GM23248 (cell line): ENCODE measurements around the gene INS. TPM values are rescaled to one million over a fixed set of nuclear protein-coding genes. Genes with fewer than 3 reads are reported as not detected.
A peak's percentile ranks its signal among the peaks of the same experiment; 100 is the strongest.

ENCODE experiments used
- DNase-seq: peaks from one replicate; pipeline ENCODE4 v3.0.0-alpha.2; 2015
- H2AFZ ChIP-seq: fragments of 200-600 bp; sonication (generic); 2 replicates; pipeline ENCODE4 v1.6.1; 2016; ENCODE audit warnings: antibody characterized with exemption
- H3F3A ChIP-seq: fragments of 200-600 bp; sonication (generic); 2 replicates; pipeline ENCODE4 v1.6.1; 2016; ENCODE audit warnings: mild to moderate bottlenecking, antibody characterized with exemption, mixed run types; ENCODE audit not compliant: insufficient read depth
- H3K27ac ChIP-seq: fragments of 200-600 bp; sonication (generic); 2 replicates; pipeline ENCODE4 v1.5.1; 2016; ENCODE audit warnings: mild to moderate bottlenecking
- H3K27me3 ChIP-seq: fragments of 200-600 bp; sonication (generic); replicated peaks from 2 replicates; pipeline ENCODE4 v1.6.1; 2016; ENCODE audit warnings: mild to moderate bottlenecking; ENCODE audit not compliant: insufficient read depth
- H3K36me3 ChIP-seq: fragments of 200-600 bp; sonication (generic); 2 replicates; pipeline ENCODE4 v1.6.1; 2016; ENCODE audit warnings: low read depth, mild to moderate bottlenecking
- H3K4me1 ChIP-seq: fragments of 200-600 bp; sonication (generic); 2 replicates; pipeline ENCODE4 v1.6.1; 2016; ENCODE audit warnings: mild to moderate bottlenecking; ENCODE audit not compliant: insufficient read depth
- H3K4me2 ChIP-seq: fragments of 200-600 bp; sonication (generic); one replicate; pipeline ENCODE4 v1.6.1; 2016; ENCODE audit warnings: mild to moderate bottlenecking; ENCODE audit not compliant: unreplicated experiment
- H3K4me3 ChIP-seq: fragments of 200-600 bp; sonication (generic); 2 replicates; pipeline ENCODE4 v1.5.1; 2016; ENCODE audit warnings: mild to moderate bottlenecking
- H3K79me2 ChIP-seq: fragments of 200-600 bp; sonication (generic); 2 replicates; pipeline ENCODE4 v1.6.1; 2016; ENCODE audit warnings: mild to moderate bottlenecking; ENCODE audit not compliant: insufficient read depth
- H3K9ac ChIP-seq: fragments of 200-600 bp; sonication (generic); 2 replicates; pipeline ENCODE4 v1.6.1; 2016; ENCODE audit warnings: mild to moderate bottlenecking
- H3K9me2 ChIP-seq: fragments of 200-600 bp; sonication (generic); 2 replicates; pipeline ENCODE4 v1.6.1; 2016; ENCODE audit warnings: mixed run types, mild to moderate bottlenecking, moderate library complexity; ENCODE audit not compliant: insufficient read depth
- H3K9me3 ChIP-seq: fragments of 200-600 bp; sonication (generic); one replicate; pipeline ENCODE4 v1.6.1; 2017; ENCODE audit warnings: low read depth
- H4K20me1 ChIP-seq: fragments of 200-600 bp; sonication (generic); 2 replicates; pipeline ENCODE4 v1.6.0; 2016; ENCODE audit not compliant: insufficient read depth
- EZH2 ChIP-seq: fragments of 200-600 bp; sonication (generic); IDR thresholded peaks from 2 replicates; pipeline ENCODE4 v1.6.1; 2018; ENCODE audit warnings: antibody characterized with exemption, mild to moderate bottlenecking; ENCODE audit not compliant: insufficient read depth, poor library complexity, severe bottlenecking
- EZH2phosphoT487 ChIP-seq: fragments of 200-600 bp; sonication (generic); IDR thresholded peaks from 2 replicates; pipeline ENCODE4 v1.6.1; 2018; ENCODE audit warnings: antibody characterized with exemption, moderate library complexity, mild to moderate bottlenecking, low read depth; ENCODE audit not compliant: insufficient read depth
- WGBS, 2 experiments: methylation state at CpG; one replicate each; pipeline ENCODE4 v1.1.6; 2015 to 2017; ENCODE audit warnings: low lambda C conversion rate in 2 of 2, low coverage in 1 of 2; ENCODE audit errors: missing lambda C conversion rate in 2 of 2; 5-methylcytosine and 5-hydroxymethylcytosine counted together
- in situ Hi-C: fragments of 300-500 bp; cut with MboI; formaldehyde crosslinking; loops from 2 replicates; pipeline ENCODE4 v1.15.0; 2020
- polyA plus RNA-seq: library from polyadenylated mRNA; unstranded; fragments of >200 nt; fragmentation: Nextera tagmentation; extraction: Ambion mirVana; gene quantifications from 2 replicates; pipeline ENCODE4 v1.2.1, GENCODE V29; 2016
- total RNA-seq: library from RNA; depleted of rRNA; stranded (reverse); fragments of >200 nt; shearing (Covaris generic); gene quantifications from 2 replicates; pipeline ENCODE4 v1.2.3, GENCODE V29; 2014

The INS gene
- total and polyA plus RNA-seq, 2 experiments from 2014 or later, result not detected

DNA sequence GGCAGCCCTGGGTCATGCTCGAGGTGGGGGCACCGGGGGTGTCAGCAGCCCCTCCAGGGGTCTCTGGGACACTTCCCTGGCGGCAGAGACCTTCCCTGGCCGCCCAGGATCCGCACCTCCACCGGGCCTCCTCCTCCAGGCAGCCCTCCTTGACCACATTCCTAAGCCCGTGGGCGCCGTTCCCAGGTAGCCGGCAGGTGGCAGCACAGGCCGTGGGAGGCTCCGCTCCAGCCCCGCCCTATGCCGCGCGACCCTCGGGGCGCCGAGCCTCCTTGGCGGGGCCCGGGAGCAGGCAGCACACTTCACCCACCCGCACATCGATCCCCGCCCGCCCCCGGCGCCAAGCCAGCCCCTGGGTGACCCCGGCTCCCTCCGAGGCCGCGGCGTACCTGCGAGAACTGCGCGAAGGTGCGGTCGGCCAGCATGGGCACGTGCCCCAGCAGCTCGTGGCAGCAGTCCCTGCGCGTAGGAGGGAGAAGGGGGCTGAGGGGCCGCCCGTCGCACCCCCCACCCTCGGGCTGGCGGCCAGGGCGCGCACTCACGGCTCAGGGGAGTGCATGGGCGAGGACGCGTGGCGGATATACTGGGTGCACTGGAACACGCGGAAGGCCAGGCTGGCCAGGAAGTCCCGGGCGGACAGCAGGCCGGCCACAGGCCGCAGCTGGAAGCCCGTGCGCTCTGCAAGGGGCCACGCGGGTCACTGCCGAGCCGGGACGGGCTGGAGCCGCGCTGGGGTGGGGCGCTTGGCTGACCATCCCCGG is 5.3 kb upstream of the INS start:
- H3F3A ChIP-seq, result no peaks in the 10 kb centered on the region
- DNase-seq, result peak; percentile 39

DNA sequence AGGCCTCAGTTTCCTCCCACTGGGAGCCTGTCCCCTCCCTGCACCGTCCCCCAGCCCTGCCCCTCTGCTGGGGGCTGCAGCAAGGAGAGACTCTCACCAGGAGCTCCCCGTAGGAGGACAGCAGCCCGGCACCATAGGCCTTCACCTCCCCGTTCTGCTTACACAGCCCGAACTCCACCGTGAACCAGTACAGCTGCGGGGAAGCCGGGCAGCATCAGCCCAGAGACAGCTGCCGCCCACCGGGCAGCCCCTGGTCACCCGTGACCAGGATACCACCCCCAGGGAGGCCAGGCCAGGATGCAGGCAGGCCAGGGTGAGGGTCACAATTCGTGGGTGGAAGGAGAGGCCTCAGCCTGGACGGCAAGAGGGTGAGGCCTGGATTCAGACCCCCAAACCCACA is 4.6 kb upstream of the INS start:
- H3K27ac ChIP-seq, result no peak overlapping the region
- no peaks in the 10 kb centered on the region for H3K36me3 ChIP-seq
- no peaks in the 10 kb centered on the region for H3K4me1 ChIP-seq
- H3K9me2 ChIP-seq, result no peaks in the 10 kb centered on the region
- in situ Hi-C loops, result loop anchor here (25.0 kb wide), 2 partner anchors 303 to 453 kb away; partner anchors contain the start of gene LSP1
- H3K27me3 ChIP-seq, result peaks cover 8% of the 10 kb centered on the region
- H2AFZ ChIP-seq, result no peak overlapping the region
- no peaks in the 10 kb centered on the region for H4K20me1 ChIP-seq
- H3K9ac ChIP-seq, result no peak overlapping the region
- no peaks in the 10 kb centered on the region for H3K9me3 ChIP-seq
- no peaks in the 10 kb centered on the region for H3F3A ChIP-seq
- WGBS, 2 experiments, result 60 to 63% methylated on average over 12 to 13 of the region's 13 CpGs
- TF ChIP-seq EZH2 (no peak), EZH2phosphoT487 (no peak)
- DNase-seq, result no peak
- no peak overlapping the region for H3K4me2 ChIP-seq
- H3K79me2 ChIP-seq, result no peaks in the 10 kb centered on the region
- no peak overlapping the region for H3K4me3 ChIP-seq

More for the DNA sequence above, 5.3 kb upstream of the INS start:
- H3K9ac ChIP-seq, result no peak overlapping the region
- 6 to 7% methylated on average over 29 to 50 of the region's 70 CpGs for WGBS, 2 experiments
- no peak overlapping the region for H3K4me2 ChIP-seq
- TF ChIP-seq EZH2phosphoT487 (no peak), EZH2 (no peak)
- no peak overlapping the region for H3K27ac ChIP-seq
- H3K9me3 ChIP-seq, result no peaks in the 10 kb centered on the region
- H3K9me2 ChIP-seq, result no peaks in the 10 kb centered on the region
- H3K27me3 ChIP-seq, result peaks cover 11% of the 10 kb centered on the region
- H3K4me3 ChIP-seq, result no peak overlapping the region
- H4K20me1 ChIP-seq, result no peaks in the 10 kb centered on the region
- H3K79me2 ChIP-seq, result no peaks in the 10 kb centered on the region
- no peaks in the 10 kb centered on the region for H3K4me1 ChIP-seq
- no peaks in the 10 kb centered on the region for H3K36me3 ChIP-seq
- no peak overlapping the region for H2AFZ ChIP-seq
- in situ Hi-C loops, result loop anchor here (25.0 kb wide), 2 partner anchors 304 to 454 kb away; partner anchors contain the start of gene LSP1

DNA sequence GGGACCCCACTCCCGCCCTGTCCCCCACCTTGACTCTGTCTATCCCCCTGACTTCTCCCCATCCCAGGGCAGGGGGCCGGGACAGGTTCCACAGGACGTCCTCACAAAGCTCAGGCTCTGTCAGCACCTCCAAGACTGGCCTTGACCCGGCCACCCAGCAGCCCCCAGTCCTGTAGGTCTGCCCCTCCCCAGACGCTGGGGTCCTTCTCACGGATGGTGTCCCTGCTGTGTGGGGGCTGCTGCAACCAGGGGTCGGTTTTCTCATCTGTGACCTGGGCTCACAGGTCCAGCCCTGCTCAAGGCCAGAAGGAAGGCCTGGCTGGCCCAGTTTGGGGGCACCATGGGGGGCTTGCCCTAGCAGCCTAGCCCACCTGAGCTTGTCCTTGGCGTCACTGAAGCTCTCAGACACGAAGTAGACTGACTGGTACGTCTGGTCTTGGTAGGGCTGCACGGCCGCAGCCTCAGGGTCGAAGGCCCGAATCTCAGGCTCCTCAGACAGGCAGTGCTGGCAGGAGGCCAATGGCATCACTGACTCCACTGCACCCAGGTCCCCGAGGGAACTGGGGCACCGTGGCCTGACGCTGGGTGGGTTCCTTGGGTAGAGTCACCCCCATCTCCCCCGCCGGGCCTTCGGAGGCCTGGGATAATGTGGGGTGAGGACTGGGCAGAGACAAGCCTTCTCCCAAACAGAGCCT is 4.0 kb upstream of the INS start:
- no peaks in the 10 kb centered on the region for H3K9me3 ChIP-seq
- peaks cover 8% of the 10 kb centered on the region for H3K27me3 ChIP-seq
- H3K36me3 ChIP-seq, result no peaks in the 10 kb centered on the region
- no peak overlapping the region for H3K4me3 ChIP-seq
- 64% methylated on average over 18 to 20 of the region's 20 CpGs for WGBS, 2 experiments
- H3K9me2 ChIP-seq, result no peaks in the 10 kb centered on the region
- no peaks in the 10 kb centered on the region for H3K4me1 ChIP-seq
- in situ Hi-C loops, result loop anchor here (25.0 kb wide), 2 partner anchors 303 to 453 kb away; partner anchors contain the start of gene LSP1
- no peak overlapping the region for H3K9ac ChIP-seq
- no peak overlapping the region for H3K27ac ChIP-seq
- H3K4me2 ChIP-seq, result no peak overlapping the region
- TF ChIP-seq EZH2, result no peak
- no peak for TF ChIP-seq EZH2phosphoT487
- DNase-seq, result peak; percentile 29
- no peaks in the 10 kb centered on the region for H3K79me2 ChIP-seq
- no peak overlapping the region for H2AFZ ChIP-seq
- H4K20me1 ChIP-seq, result no peaks in the 10 kb centered on the region
- no peaks in the 10 kb centered on the region for H3F3A ChIP-seq

DNA sequence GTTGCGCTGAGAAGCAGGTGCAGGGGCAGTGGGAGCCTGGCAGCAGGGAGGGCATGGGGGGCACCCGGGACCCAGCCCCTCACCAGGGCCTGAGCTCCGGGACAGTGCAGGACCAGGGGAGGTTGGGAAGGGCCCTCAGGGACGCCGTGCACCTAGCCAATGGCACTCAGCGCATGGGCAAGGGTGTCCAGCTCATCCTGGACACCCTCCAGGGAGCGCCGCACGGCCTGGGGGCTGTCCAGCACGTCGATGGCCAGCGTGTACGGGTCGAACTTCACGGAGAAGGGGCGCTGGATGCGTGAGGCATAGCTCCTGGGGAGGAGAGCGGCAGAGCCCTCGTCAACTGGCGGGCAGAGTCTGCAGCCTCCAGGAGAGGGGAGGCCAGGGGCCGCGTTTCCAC is 3.1 kb upstream of the INS start:
- Histone ChIP-seq H4K20me1 (no peaks in the 10 kb centered on the region), H3K4me1 (no peaks in the 10 kb centered on the region), H2AFZ (no peak overlapping the region), H3K4me2 (no peak overlapping the region), H3K36me3 (no peaks in the 10 kb centered on the region), H3K9me3 (no peaks in the 10 kb centered on the region), H3K27me3 (peaks cover 8% of the 10 kb centered on the region), H3K4me3 (no peak overlapping the region), H3K9ac (no peak overlapping the region), H3F3A (no peaks in the 10 kb centered on the region), H3K27ac (no peak overlapping the region), H3K9me2 (no peaks in the 10 kb centered on the region), H3K79me2 (no peaks in the 10 kb centered on the region)
- DNase-seq, result no peak
- no peak for TF ChIP-seq EZH2
- TF ChIP-seq EZH2phosphoT487, result no peak
- in situ Hi-C loops, result loop anchor here (25.0 kb wide), 2 partner anchors 302 to 452 kb away; partner anchors contain the start of gene LSP1
- 69 to 73% methylated on average over 20 to 21 of the region's 22 CpGs for WGBS, 2 experiments
